SKM-1 (cell line): Measurements from ENCODE around the gene AGBL3.

Experiments used
- DNase-seq: peaks from one replicate; lab custom pipeline; 2025; ENCODE audit not compliant: unreplicated experiment; lab: John Stamatoyannopoulos, UW

Gene AGBL3

DNA sequence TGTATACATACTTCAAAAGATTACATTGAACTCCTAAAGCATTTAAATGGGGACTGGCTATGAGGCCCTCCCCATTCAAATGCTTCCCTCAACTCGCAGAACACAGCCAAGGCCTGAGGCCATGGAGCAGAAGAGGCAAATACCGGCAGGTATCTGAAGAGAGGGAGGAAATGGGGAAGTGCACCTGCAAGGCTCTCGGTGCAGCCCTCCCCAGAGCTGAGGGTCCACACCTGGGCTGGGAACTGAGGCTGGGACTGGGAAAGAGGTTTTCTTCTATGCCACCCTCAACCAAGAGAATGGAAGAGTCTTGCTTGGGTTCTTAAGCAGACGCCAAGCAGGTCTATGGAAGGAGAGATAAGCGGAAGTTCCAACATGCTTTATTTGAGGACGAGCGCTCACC lies 197.2 kb downstream of the AGBL3 start:
- no peak for DNase-seq

DNA sequence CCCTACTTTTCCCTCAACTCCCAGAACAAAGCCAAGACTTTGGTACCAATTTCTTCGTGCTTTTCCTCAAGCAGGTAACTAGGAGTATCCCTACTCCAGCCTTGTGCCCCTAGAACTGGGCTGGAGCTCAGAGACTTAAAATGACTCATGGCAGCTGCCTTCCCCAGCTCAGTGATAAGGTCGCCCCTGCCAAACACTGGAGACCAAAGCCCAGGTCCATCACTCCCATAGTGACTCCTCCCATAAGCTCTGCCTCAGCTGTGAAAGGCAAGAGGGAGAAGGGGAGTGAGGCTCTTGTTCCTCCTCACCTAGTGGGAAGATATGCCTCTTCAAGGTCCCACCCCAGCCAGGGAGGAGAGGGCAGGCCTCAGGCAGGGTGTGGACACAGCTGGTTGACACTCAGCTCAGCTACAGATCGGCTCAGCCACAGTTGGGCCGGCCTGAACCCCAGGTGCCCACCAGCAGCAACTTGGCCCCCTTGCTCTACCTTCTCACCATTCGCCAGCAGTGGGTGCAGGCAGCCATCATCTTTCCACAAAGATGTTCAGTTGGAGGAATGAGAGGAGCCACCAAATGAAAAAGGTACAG lies 198.0 kb downstream of the AGBL3 start:
- no peak for DNase-seq
